GM12878 (cell line): ENCODE measurements around the gene CAMTA1. TPM values are rescaled to one million over a fixed set of nuclear protein-coding genes. Genes with fewer than 3 reads are reported as not detected.

Source experiments
- ATAC-seq: fragments of 200-7000 bp; cut with Tn5 transposase; 3 replicates; pipeline ENCODE4 v1.9.1; 2020; ENCODE audit warnings: mild to moderate bottlenecking, moderate library complexity
- BruUV-seq: library from RNA; stranded (reverse); fragments of 400-500 nt; replicated peaks from 2 replicates; lab custom pipeline; 2021; lab: Mats Ljungman, UMichigan
- CTCF ChIA-PET: fragments of 300-600 bp; sonication (Branson Sonifier 250); formaldehyde crosslinking; extraction: SDS; loops from one replicate; lab custom pipeline; 2021; ENCODE audit warnings: inconsistent platforms; lab: Yijun Ruan, JAX
- POLR2A ChIA-PET: fragments of 350-600 bp; formaldehyde crosslinking; extraction: SDS; loops from one replicate; lab custom pipeline; 2021; ENCODE audit warnings: inconsistent platforms; lab: Charles Lee
- RAD21 ChIA-PET: fragments of 300-600 bp; sonication (Branson Sonifier 250); formaldehyde crosslinking; loops from one replicate; lab custom pipeline; 2023; ENCODE audit warnings: antibody characterized with exemption; ENCODE audit not compliant: unreplicated experiment; lab: Charles Lee
- SMC1A ChIA-PET: fragments of 300-600 bp; sonication (Branson Sonifier 250); formaldehyde crosslinking; loops from one replicate; lab custom pipeline; 2023; ENCODE audit not compliant: unreplicated experiment, uncharacterized antibody; lab: Charles Lee
- DNase-seq: peaks from one replicate; pipeline ENCODE4 v3.0.0-alpha.2; 2011; ENCODE audit warnings: low read depth, low spot score
- FAIRE-seq: peaks from 3 replicates; lab custom pipeline; 2011; peaks lifted over from hg19 to GRCh38; lab: Jason Lieb, UNC
- H2AFZ ChIP-seq: 2 replicates; pipeline ENCODE4 v1.6.0; 2011; ENCODE audit warnings: low read depth, low read length, control low read depth; ENCODE audit not compliant: control insufficient read depth
- H3K27ac ChIP-seq: 2 replicates; pipeline ENCODE4 v1.5.1; 2011; ENCODE audit warnings: control low read depth; ENCODE audit not compliant: control insufficient read depth, insufficient read depth
- H3K27me3 ChIP-seq, 2 experiments: replicated peaks in 1 of 2; 2 replicates each; pipeline versions ENCODE4 v1.6.0 to v1.6.1; 2011; ENCODE audit warnings: low read length in 1 of 2; ENCODE audit not compliant: control insufficient read depth in 2 of 2, insufficient read depth in 2 of 2
- H3K36me3 ChIP-seq, 2 experiments: 2 replicates each; pipeline ENCODE4 v1.5.1; 2011; ENCODE audit warnings: low read length in 1 of 2; ENCODE audit not compliant: control insufficient read depth in 2 of 2, insufficient read depth in 2 of 2
- H3K4me1 ChIP-seq: 2 replicates; pipeline ENCODE4 v1.6.1; 2011; ENCODE audit warnings: mild to moderate bottlenecking, low read length, moderate library complexity, mixed read lengths; ENCODE audit not compliant: control insufficient read depth, insufficient read depth
- H3K4me2 ChIP-seq: 2 replicates; pipeline ENCODE4 v1.6.0; 2011; ENCODE audit warnings: control low read depth; ENCODE audit not compliant: control insufficient read depth, insufficient read depth
- H3K4me3 ChIP-seq: fragments of 200-600 bp; sonication (generic); 2 replicates; pipeline ENCODE4 v1.5.1; 2016
- H3K79me2 ChIP-seq: 2 replicates; pipeline ENCODE4 v1.6.0; 2011; ENCODE audit warnings: low read length; ENCODE audit not compliant: control insufficient read depth, insufficient read depth
- H3K9ac ChIP-seq: 2 replicates; pipeline ENCODE4 v1.8.0; 2011; ENCODE audit warnings: low read length, control low read depth, mixed read lengths; ENCODE audit not compliant: control insufficient read depth, insufficient read depth
- H3K9me3 ChIP-seq: replicated peaks from 3 replicates; pipeline ENCODE4 v1.5.1; 2011; ENCODE audit warnings: mild to moderate bottlenecking, low read length; ENCODE audit not compliant: control insufficient read depth, insufficient read depth
- H4K20me1 ChIP-seq: 2 replicates; pipeline ENCODE4 v1.6.0; 2011; ENCODE audit not compliant: control insufficient read depth, insufficient read depth
- EED ChIP-seq: sonication (generic); IDR thresholded peaks from 2 replicates; pipeline ENCODE4 v1.6.1; 2016; ENCODE audit warnings: antibody characterized with exemption, low read depth
- IRF4 ChIP-seq: IDR thresholded peaks from 2 replicates; pipeline ENCODE4 v1.6.1; 2011; ENCODE audit warnings: low read depth, low read length
- JUNB ChIP-seq: IDR thresholded peaks from 2 replicates; pipeline ENCODE4 v1.6.1; 2016; ENCODE audit warnings: antibody characterized with exemption, mild to moderate bottlenecking
- NR2C1 ChIP-seq: fragments of 450-650 bp; IDR thresholded peaks from 2 replicates; pipeline ENCODE4 v1.6.1; 2017; ENCODE audit warnings: antibody characterized with exemption, mild to moderate bottlenecking, moderate library complexity
- PML ChIP-seq: IDR thresholded peaks from 2 replicates; pipeline ENCODE4 v1.6.1; 2012; ENCODE audit warnings: low read length, inconsistent platforms
- WRNIP1 ChIP-seq: IDR thresholded peaks from 2 replicates; pipeline ENCODE4 v1.6.1; 2011; ENCODE audit warnings: low read depth, low read length, improper control_type of control experiment, borderline replicate concordance
- ZSCAN29 ChIP-seq: fragments of 450-650 bp; IDR thresholded peaks from 2 replicates; pipeline ENCODE4 v1.6.1; 2017; ENCODE audit warnings: mild to moderate bottlenecking, moderate library complexity
- WGBS: methylation state at CpG from one replicate; pipeline ENCODE4 v1.1.6; 2016; ENCODE audit warnings: low lambda C conversion rate; ENCODE audit not compliant: insufficient replicate concordance, insufficient coverage; ENCODE audit errors: missing lambda C conversion rate; 5-methylcytosine and 5-hydroxymethylcytosine counted together
- in situ Hi-C: fragments of 300-500 bp; cut with MboI; formaldehyde crosslinking; loops from 9 replicates; pipeline ENCODE4 v1.14.3; 2018; ENCODE audit warnings: mixed read lengths
- intact Hi-C: fragments of 100-400 bp; cut with micrococcal nuclease; formaldehyde crosslinking; loops from one replicate; pipeline ENCODE4 v1.14.2; 2022; ENCODE audit not compliant: unreplicated experiment
- polyA plus RNA-seq, 11 experiments: library from polyadenylated mRNA; depleted of rRNA in 4 of 11; unstranded in 6 of 11; stranded (reverse) in 5 of 11; fragments of >200 nt; fragmentation: Nextera tagmentation in 4 of 11; fragmentation: Illumina TruSeq in 1 of 11; extraction: Ambion mirVana in 4 of 11; extraction: Trizol in 1 of 11; gene quantifications; 1 replicate in 1 of 11; 2 replicates in 10 of 11; pipeline versions ENCODE4 v1.2.1 to v1.2.3, GENCODE V29; 2011 to 2016; ENCODE audit warnings: inconsistent platforms in 2 of 11, missing spikeins in 2 of 11, low read depth in 1 of 11
- total RNA-seq, 4 experiments: library from RNA; depleted of rRNA in 3 of 4; stranded (reverse); fragments of >200 nt in 3 of 4; fragmentation: Illumina TruSeq in 1 of 4; extraction: Trizol in 1 of 4; gene quantifications; 2 replicates each; pipeline versions ENCODE4 v1.2.1 to v1.2.3, GENCODE V29; 2013 to 2021
- TF ChIP-seq, protein P1 (sequence below): IDR thresholded peaks from 2 replicates; pipeline ENCODE4 v1.6.1; 2011; ENCODE audit warnings: low read depth, low read length, improper control_type of control experiment, borderline replicate concordance
- TF ChIP-seq, protein P2 (sequence below): IDR thresholded peaks from 2 replicates; pipeline ENCODE4 v1.6.1; 2012; ENCODE audit warnings: low read depth, low read length, improper control_type of control experiment

Gene CAMTA1
- total and polyA plus RNA-seq, 10 of the 15 experiments (the other 5 are each of a cell fraction or from before 2014, with no cell fraction given) = 37.7 to 148 (median 76.4) TPM

DNA sequence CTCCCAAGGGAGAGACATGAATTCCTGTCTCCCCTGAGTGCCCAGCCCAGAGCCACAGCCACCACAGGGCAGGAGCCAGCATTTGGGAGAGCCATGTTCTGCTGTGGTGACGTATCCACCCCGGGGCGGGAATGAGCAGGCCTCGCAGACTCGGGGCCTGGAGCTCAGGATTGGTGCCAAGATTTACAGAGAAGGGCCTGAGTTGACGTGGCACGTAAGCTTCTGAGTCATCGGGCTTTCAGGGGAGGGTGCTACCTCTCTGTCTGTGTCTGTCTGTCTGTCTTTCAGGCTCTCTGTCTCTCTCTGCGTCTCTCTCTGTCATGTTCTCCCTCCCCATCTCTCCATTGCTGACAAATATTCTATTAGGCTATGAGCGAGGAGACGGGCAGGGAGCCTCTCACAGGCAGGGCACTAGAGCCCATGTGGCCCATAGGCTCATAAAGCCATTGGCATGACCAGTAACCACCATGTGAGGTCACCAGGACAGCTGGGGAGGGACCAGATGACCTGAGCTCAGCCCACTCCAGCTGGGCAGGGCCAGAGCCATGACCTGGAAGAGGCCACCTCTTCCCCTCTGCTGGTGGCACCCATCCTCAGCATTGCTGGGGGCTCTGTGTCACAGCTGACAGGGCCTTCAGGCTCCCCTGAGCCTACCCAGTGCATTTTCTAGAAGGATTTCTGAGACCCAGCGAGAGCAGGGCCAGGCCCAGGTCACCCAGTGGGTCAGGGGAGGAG, 685.8 kb downstream of the CAMTA1 start:
- 0% methylated on average over 12 of the region's 12 CpGs for WGBS
- no peak overlapping the region for H3K4me3 ChIP-seq
- no peaks in the 10 kb centered on the region for H3K79me2 ChIP-seq
- peaks cover 10% of the 10 kb centered on the region for H3K4me1 ChIP-seq
- H3K4me2 ChIP-seq = peak overlapping the region; percentile 17; the same call in 1 of the 2 replicates
- no TSS peak for BruUV-seq
- no peaks in the 10 kb centered on the region for H3K36me3 ChIP-seq
- CTCF ChIA-PET = no interaction called here
- no peak overlapping the region for H2AFZ ChIP-seq
- no peak overlapping the region for H3K27ac ChIP-seq
- no peaks in the 10 kb centered on the region; a peak in 1 of 4 replicates for H3K27me3 ChIP-seq
- RAD21 ChIA-PET = no interaction called here
- intact Hi-C loops = no loop called here
- SMC1A ChIA-PET = no interaction called here
- FAIRE-seq (peak; percentile 73), DNase-seq (peak; percentile 23), ATAC-seq (peak; percentile 83)
- H3K9me3 ChIP-seq = no peaks in the 10 kb centered on the region
- POLR2A ChIA-PET = no interaction called here
- no peaks in the 10 kb centered on the region for H4K20me1 ChIP-seq
- TF ChIP-seq EED (no peak), PML (no peak), IRF4 (0 out of 2 replicates have a peak, but pooled peaks have one; percentile 30), NR2C1 (no peak), ZSCAN29 (no peak), WRNIP1 (no peak), JUNB (peak; percentile 26; the same call in 1 of the 2 replicates)
- TF ChIP-seq, protein P1, sequence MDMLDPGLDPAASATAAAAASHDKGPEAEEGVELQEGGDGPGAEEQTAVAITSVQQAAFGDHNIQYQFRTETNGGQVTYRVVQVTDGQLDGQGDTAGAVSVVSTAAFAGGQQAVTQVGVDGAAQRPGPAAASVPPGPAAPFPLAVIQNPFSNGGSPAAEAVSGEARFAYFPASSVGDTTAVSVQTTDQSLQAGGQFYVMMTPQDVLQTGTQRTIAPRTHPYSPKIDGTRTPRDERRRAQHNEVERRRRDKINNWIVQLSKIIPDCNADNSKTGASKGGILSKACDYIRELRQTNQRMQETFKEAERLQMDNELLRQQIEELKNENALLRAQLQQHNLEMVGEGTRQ = no peak
- TF ChIP-seq, protein P2, sequence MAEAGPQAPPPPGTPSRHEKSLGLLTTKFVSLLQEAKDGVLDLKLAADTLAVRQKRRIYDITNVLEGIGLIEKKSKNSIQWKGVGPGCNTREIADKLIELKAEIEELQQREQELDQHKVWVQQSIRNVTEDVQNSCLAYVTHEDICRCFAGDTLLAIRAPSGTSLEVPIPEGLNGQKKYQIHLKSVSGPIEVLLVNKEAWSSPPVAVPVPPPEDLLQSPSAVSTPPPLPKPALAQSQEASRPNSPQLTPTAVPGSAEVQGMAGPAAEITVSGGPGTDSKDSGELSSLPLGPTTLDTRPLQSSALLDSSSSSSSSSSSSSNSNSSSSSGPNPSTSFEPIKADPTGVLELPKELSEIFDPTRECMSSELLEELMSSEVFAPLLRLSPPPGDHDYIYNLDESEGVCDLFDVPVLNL = no peak
- H3K9ac ChIP-seq = no peak overlapping the region
- in situ Hi-C loops = no loop called here
